Gastroesophageal sphincter (tissue), 4 donors: ENCODE data around the gene NSRP1. TPM values are rescaled to one million over a fixed set of nuclear protein-coding genes. Genes with fewer than 3 reads are reported as not detected.

Source experiments
- ATAC-seq: fragments of 150-250 bp; one replicate; pipeline ENCODE4 v1.9.1; 2016; ENCODE audit warnings: mild to moderate bottlenecking, moderate library complexity
- H3K27ac ChIP-seq, 4 donors: fragments of 200-600 bp; sonication (generic) in 3 of 4; 1 replicate in 3 of 4; 2 replicates in 1 of 4; pipeline ENCODE4 v1.5.1; 2016 to 2019
- H3K27me3 ChIP-seq: fragments of 200-600 bp; sonication (generic); one replicate; pipeline ENCODE4 v1.5.1; 2019
- H3K36me3 ChIP-seq, 2 donors: fragments of 200-600 bp; sonication (generic); one replicate each; pipeline ENCODE4 v1.5.1; 2019; ENCODE audit warnings: control low read depth in 1 of 2
- H3K4me1 ChIP-seq, 3 donors: fragments of 200-600 bp; sonication (generic); 1 replicate in 2 of 3; 2 replicates in 1 of 3; pipeline ENCODE4 v1.5.1; 2016 to 2019; ENCODE audit warnings: control low read depth in 2 of 3
- H3K4me3 ChIP-seq, 2 donors: fragments of 200-600 bp; sonication (generic); one replicate each; pipeline ENCODE4 v1.5.1; 2019; ENCODE audit warnings: mild to moderate bottlenecking in 1 of 2, moderate library complexity in 1 of 2
- H3K9me3 ChIP-seq, 3 donors: fragments of 200-600 bp; sonication (generic); one replicate each; pipeline ENCODE4 v1.5.1; 2017 to 2019; ENCODE audit warnings: control low read depth in 2 of 3
- EP300 ChIP-seq: sonication (generic); formaldehyde crosslinking; IDR thresholded peaks from one replicate; pipeline ENCODE4 v1.6.1; 2017; ENCODE audit warnings: antibody characterized with exemption, mild to moderate bottlenecking
- POLR2A ChIP-seq, 2 donors: fragments of 450-650 bp; IDR thresholded peaks; one replicate each; pipeline ENCODE4 v1.6.1; 2017; ENCODE audit warnings: antibody characterized with exemption in 2 of 2, mild to moderate bottlenecking in 2 of 2, moderate library complexity in 1 of 2
- POLR2AphosphoS5 ChIP-seq: sonication (generic); formaldehyde crosslinking; IDR thresholded peaks from one replicate; pipeline ENCODE4 v1.6.1; 2017; ENCODE audit warnings: antibody characterized with exemption
- WGBS, 2 donors: methylation state at CpG; one replicate each; pipeline ENCODE4 v1.1.5; 2018; ENCODE audit warnings: low coverage in 1 of 2; 5-methylcytosine and 5-hydroxymethylcytosine counted together
- total RNA-seq, 4 donors: library from RNA; depleted of rRNA; stranded (reverse); fragments of >200 nt; gene quantifications; one replicate each; pipeline ENCODE4 v1.1.0, GENCODE V29; 2016
- TF ChIP-seq, protein P1 (sequence below), 4 experiments: fragments of 200-600 bp in 2 of 4; fragments of 450-650 bp in 2 of 4; sonication (generic) in 1 of 4; IDR thresholded peaks; one replicate each; pipeline ENCODE4 v1.5.1; 2017 to 2019; ENCODE audit warnings: antibody characterized with exemption in 4 of 4, mild to moderate bottlenecking in 2 of 4, moderate library complexity in 2 of 4

Gene NSRP1
- total RNA-seq, 4 donors from 2014 or later: 24.8 to 39.5 (median 28.4) TPM

DNA sequence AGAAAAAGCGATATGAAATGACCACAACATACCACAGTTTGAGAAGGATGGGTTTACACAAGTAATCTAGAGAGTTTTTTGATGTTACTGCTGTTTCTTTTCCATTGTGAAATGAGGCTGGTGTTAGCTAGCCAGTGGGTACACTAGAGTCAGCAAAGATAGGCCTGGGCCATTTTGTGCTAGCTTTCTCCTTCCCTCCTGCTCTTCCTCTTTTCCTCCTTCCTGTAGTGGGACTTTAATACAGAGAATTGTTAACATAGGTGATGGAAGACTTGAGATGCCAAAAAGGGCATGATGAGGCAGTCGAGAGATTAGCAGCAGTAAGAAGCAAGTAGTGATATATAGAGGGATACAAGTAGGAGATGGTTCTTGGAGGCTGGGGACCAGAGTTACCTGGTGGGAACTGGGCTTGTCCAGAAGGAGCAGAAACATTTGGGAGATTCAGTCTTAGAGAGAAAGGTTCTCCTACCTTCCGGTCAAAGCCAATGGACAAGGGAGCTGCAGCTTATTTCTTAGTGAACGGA lies 7.7 kb downstream of the NSRP1 start:
- ATAC-seq: no peak
- Histone ChIP-seq H3K4me1 (peaks cover 0 to 78% (median 4%) of the 10 kb centered on the region in 3 donors), H3K4me3 (no peak overlapping the region), H3K36me3 (peaks cover 0 to 63% of the 10 kb centered on the region in 2 donors), H3K27me3 (no peaks in the 10 kb centered on the region), H3K27ac (no peak overlapping the region), H3K9me3 (no peaks in the 10 kb centered on the region)
- 81 to 93% methylated on average over 4 of the region's 4 CpGs for WGBS, 2 donors
- TF ChIP-seq, protein P1, sequence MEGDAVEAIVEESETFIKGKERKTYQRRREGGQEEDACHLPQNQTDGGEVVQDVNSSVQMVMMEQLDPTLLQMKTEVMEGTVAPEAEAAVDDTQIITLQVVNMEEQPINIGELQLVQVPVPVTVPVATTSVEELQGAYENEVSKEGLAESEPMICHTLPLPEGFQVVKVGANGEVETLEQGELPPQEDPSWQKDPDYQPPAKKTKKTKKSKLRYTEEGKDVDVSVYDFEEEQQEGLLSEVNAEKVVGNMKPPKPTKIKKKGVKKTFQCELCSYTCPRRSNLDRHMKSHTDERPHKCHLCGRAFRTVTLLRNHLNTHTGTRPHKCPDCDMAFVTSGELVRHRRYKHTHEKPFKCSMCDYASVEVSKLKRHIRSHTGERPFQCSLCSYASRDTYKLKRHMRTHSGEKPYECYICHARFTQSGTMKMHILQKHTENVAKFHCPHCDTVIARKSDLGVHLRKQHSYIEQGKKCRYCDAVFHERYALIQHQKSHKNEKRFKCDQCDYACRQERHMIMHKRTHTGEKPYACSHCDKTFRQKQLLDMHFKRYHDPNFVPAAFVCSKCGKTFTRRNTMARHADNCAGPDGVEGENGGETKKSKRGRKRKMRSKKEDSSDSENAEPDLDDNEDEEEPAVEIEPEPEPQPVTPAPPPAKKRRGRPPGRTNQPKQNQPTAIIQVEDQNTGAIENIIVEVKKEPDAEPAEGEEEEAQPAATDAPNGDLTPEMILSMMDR (IDR thresholded peaks at IDR 0.05): no peak
- TF ChIP-seq EP300: no peak
- no peak for TF ChIP-seq POLR2A (IDR thresholded peaks at IDR 0.05)
- no peak for TF ChIP-seq POLR2AphosphoS5

DNA sequence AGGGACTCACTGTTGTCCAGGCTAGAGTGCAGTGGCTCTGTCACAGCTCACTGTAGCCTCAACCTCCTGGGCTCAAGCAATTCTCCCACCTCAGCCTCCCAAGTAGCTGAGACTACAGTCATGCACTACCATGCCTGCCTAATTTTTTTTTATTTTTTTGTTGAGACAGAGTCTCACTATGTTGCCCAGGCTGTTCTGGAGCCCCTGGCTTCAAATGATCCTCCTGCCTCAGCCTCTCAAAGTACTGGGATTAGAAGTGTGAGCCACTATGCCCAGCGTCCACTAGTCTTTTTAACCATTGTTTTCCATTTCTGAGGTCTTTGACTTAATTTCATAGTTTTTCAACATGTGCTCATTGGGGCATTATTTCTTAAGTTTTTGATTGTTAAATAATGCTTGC lies 13.5 kb downstream of the NSRP1 start:
- peaks cover 0 to 23% (median 0%) of the 10 kb centered on the region in 3 donors for H3K4me1 ChIP-seq
- no peak overlapping the region for H3K4me3 ChIP-seq
- ATAC-seq: no peak
- WGBS, 2 donors: 70 to 81% methylated on average over 1 of the region's 1 CpG
- peaks cover 0 to 51% of the 10 kb centered on the region in 2 donors for H3K36me3 ChIP-seq
- no peak overlapping the region for H3K27ac ChIP-seq
- H3K27me3 ChIP-seq: no peaks in the 10 kb centered on the region
- TF ChIP-seq POLR2AphosphoS5 (no peak), POLR2A (IDR thresholded peaks at IDR 0.05) (no peak), EP300 (no peak)
- TF ChIP-seq, protein P1 (IDR thresholded peaks at IDR 0.05): no peak
- H3K9me3 ChIP-seq: no peaks in the 10 kb centered on the region

GRCh38 chr17:30132615-30133014 lies 16.0 kb downstream of the NSRP1 start:
- Histone ChIP-seq H3K27me3 (no peaks in the 10 kb centered on the region), H3K36me3 (peaks cover 0 to 54% of the 10 kb centered on the region in 2 donors), H3K9me3 (no peaks in the 10 kb centered on the region), H3K27ac (no peak overlapping the region), H3K4me1 (peaks cover 0 to 6% (median 0%) of the 10 kb centered on the region in 3 donors), H3K4me3 (no peak overlapping the region)
- WGBS, 2 donors: 86 to 90% methylated on average over 3 of the region's 3 CpGs
- no peak for ATAC-seq
- TF ChIP-seq POLR2AphosphoS5: no peak
- no peak for TF ChIP-seq EP300
- no peak for TF ChIP-seq POLR2A (IDR thresholded peaks at IDR 0.05)
- TF ChIP-seq, protein P1 (IDR thresholded peaks at IDR 0.05): no peak

DNA sequence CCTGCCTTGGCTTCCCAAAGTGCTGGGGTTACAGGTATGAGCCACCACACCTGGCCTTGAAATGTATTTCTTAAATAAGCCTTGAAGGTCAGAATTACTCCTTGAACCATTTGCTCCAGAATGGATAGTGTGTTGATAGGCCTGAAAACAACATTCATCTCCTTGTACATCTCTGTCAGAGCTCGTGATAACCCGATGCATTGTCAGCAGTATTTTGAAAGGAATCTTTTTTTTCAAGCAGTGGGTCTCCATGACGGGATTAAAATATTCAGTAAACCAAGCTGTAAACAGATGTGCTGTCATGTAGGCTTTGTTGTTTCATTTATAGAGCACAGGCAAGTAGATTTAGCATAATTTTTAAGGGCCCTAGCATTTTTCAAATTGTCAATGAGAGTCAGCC lies 16.6 kb downstream of the NSRP1 start:
- H3K27ac ChIP-seq: no peak overlapping the region
- H3K36me3 ChIP-seq: peaks cover 0 to 48% of the 10 kb centered on the region in 2 donors
- no peaks in the 10 kb centered on the region for H3K9me3 ChIP-seq
- WGBS, 2 donors: 88 to 94% methylated on average over 3 of the region's 3 CpGs
- no peak for ATAC-seq
- no peak for TF ChIP-seq POLR2AphosphoS5
- TF ChIP-seq, protein P1 (IDR thresholded peaks at IDR 0.05): no peak
- TF ChIP-seq EP300: no peak
- no peak for TF ChIP-seq POLR2A (IDR thresholded peaks at IDR 0.05)
- no peaks in the 10 kb centered on the region for H3K27me3 ChIP-seq
- H3K4me3 ChIP-seq: no peak overlapping the region
- peaks cover 0 to 11% (median 0%) of the 10 kb centered on the region in 3 donors for H3K4me1 ChIP-seq

DNA sequence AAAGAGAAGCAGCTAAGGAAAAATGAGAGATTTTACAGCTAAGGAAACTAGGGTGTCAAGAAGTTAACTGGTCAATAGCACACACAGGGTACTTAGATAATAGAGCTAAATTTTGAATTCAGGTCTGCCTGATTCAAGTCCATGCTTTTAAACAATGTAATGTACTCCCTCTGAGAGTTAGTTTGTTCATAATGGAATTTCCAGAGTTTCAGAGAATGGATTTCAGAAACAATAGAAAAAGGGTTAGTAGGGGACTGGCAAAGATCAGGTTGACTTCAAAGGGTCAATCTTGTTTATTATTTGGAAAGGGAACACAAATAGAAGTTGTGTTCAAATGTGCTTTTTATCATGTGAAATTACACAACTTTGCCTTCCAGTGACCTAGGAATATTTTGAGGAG lies 17.9 kb downstream of the NSRP1 start:
- no peak for ATAC-seq
- Histone ChIP-seq H3K27me3 (no peaks in the 10 kb centered on the region), H3K4me3 (no peak overlapping the region), H3K27ac (no peak overlapping the region), H3K4me1 (peaks cover 0 to 11% (median 0%) of the 10 kb centered on the region in 3 donors), H3K36me3 (peaks cover 0 to 40% of the 10 kb centered on the region in 2 donors), H3K9me3 (no peaks in the 10 kb centered on the region)
- TF ChIP-seq, protein P1 (IDR thresholded peaks at IDR 0.05): no peak
- no peak for TF ChIP-seq EP300
- TF ChIP-seq POLR2AphosphoS5: no peak
- TF ChIP-seq POLR2A (IDR thresholded peaks at IDR 0.05): no peak
